ENCODE measurements around the gene SLC22A4.

GRCh38 chr5:132298298-132299212 lies 4.4 kb downstream of the SLC22A4 start:
- no peak for TF ChIP-seq POLR2A (IDR thresholded peaks at IDR 0.05; ENCODE audit: extremely low read depth, insufficient read length)
- no peak for TF ChIP-seq CTCF (IDR thresholded peaks at IDR 0.05; ENCODE audit: low read depth, low read length)

Measured in NB4 (cell line).